Panc1 (cell line): ENCODE data around the gene FPGS. TPM values are rescaled to one million over a fixed set of nuclear protein-coding genes. Genes with fewer than 3 reads are reported as not detected.

Experiments
- ATAC-seq: fragments of 200-7000 bp; cut with Tn5 transposase; 2 replicates; pipeline ENCODE4 v1.9.1; 2020; ENCODE audit warnings: mild to moderate bottlenecking, moderate library complexity
- BruUV-seq: library from RNA; stranded (reverse); fragments of 400-500 nt; replicated peaks from 2 replicates; lab custom pipeline; 2021; lab: Mats Ljungman, UMichigan
- CTCF ChIA-PET: fragments of 300-600 bp; sonication (Branson Sonifier 250); formaldehyde crosslinking; loops from one replicate; lab custom pipeline; 2022; ENCODE audit warnings: antibody characterized with exemption; lab: Charles Lee
- POLR2A ChIA-PET: fragments of 300-600 bp; sonication (Branson Sonifier 250); formaldehyde crosslinking; loops from one replicate; lab custom pipeline; 2022; ENCODE audit warnings: antibody characterized with exemption; lab: Charles Lee
- DNase-seq: peaks from one replicate; pipeline ENCODE4 v3.0.0-alpha.2; 2010; ENCODE audit warnings: low read depth, low spot score
- H3K27ac ChIP-seq: 2 replicates; pipeline ENCODE4 v1.5.1; 2011; ENCODE audit warnings: mild to moderate bottlenecking, low read length, inconsistent platforms
- H3K27me3 ChIP-seq: fragments of 200-500 bp; sonication (Bioruptor generic); 2 replicates; pipeline ENCODE4 v1.6.0; 2014; ENCODE audit warnings: low read length, inconsistent platforms; ENCODE audit not compliant: control insufficient read depth, insufficient read depth
- H3K36me3 ChIP-seq: fragments of 200-500 bp; sonication (Bioruptor generic); 2 replicates; pipeline ENCODE4 v1.5.1; 2014; ENCODE audit warnings: inconsistent platforms, mild to moderate bottlenecking, low read length, moderate library complexity; ENCODE audit not compliant: control insufficient read depth, insufficient read depth
- H3K4me1 ChIP-seq: 2 replicates; pipeline ENCODE4 v1.5.1; 2011; ENCODE audit warnings: inconsistent platforms, mild to moderate bottlenecking, low read length, moderate library complexity; ENCODE audit not compliant: control insufficient read depth, insufficient read depth
- H3K4me3 ChIP-seq, 2 experiments: 2 replicates each; pipeline ENCODE4 v1.5.1; 2011 to 2012; ENCODE audit warnings: low read depth in 2 of 2, low read length in 2 of 2, mild to moderate bottlenecking in 2 of 2, inconsistent platforms in 1 of 2, moderate library complexity in 1 of 2
- H3K9me3 ChIP-seq: fragments of 200-500 bp; sonication (Bioruptor generic); 2 replicates; pipeline ENCODE4 v1.5.1; 2014; ENCODE audit warnings: low read depth, mild to moderate bottlenecking, inconsistent platforms, low read length, moderate library complexity; ENCODE audit not compliant: control insufficient read depth, insufficient read depth
- CTCF ChIP-seq: fragments of 450-650 bp; IDR thresholded peaks from 2 replicates; pipeline ENCODE4 v1.5.1; 2017; ENCODE audit warnings: mild to moderate bottlenecking
- POLR2AphosphoS5 ChIP-seq: IDR thresholded peaks from 2 replicates; pipeline ENCODE4 v1.6.1; 2012; ENCODE audit warnings: mild to moderate bottlenecking, low read depth, low read length, moderate library complexity
- SIN3A ChIP-seq: IDR thresholded peaks from 2 replicates; pipeline ENCODE4 v1.6.1; 2012; ENCODE audit warnings: low read depth, mild to moderate bottlenecking, low read length, moderate library complexity, borderline replicate concordance; ENCODE audit not compliant: insufficient read depth
- TCF7L2 ChIP-seq: IDR thresholded peaks from 2 replicates; pipeline ENCODE4 v1.6.1; 2011; ENCODE audit warnings: mild to moderate bottlenecking, low read depth, low read length, inconsistent platforms
- in situ Hi-C: cut with HindIII; loops from 2 replicates; pipeline ENCODE4 v1.10.0; 2016; ENCODE audit warnings: low sequenced_read_pairs, low pct_unique_long_range_greater_than_20kb
- intact Hi-C: fragments of 100-400 bp; cut with micrococcal nuclease; formaldehyde crosslinking; loops from one replicate; pipeline ENCODE4 v1.10.0; 2022; ENCODE audit not compliant: unreplicated experiment
- total RNA-seq: library from RNA; stranded (reverse); gene quantifications from one replicate; pipeline ENCODE4 v1.2.1, GENCODE V29; 2021; ENCODE audit not compliant: unreplicated experiment
- TF ChIP-seq, protein P1 (sequence below), 2 experiments: IDR thresholded peaks; 2 replicates each; pipeline ENCODE4 v1.6.1; 2011 to 2012; ENCODE audit warnings: low read depth in 2 of 2, control low read depth in 1 of 2, low read length in 1 of 2, mild to moderate bottlenecking in 1 of 2, moderate library complexity in 1 of 2; ENCODE audit not compliant: insufficient read depth in 1 of 2

Gene FPGS
- total RNA-seq, 1 experiment from 2014 or later = 56.5 TPM

DNA sequence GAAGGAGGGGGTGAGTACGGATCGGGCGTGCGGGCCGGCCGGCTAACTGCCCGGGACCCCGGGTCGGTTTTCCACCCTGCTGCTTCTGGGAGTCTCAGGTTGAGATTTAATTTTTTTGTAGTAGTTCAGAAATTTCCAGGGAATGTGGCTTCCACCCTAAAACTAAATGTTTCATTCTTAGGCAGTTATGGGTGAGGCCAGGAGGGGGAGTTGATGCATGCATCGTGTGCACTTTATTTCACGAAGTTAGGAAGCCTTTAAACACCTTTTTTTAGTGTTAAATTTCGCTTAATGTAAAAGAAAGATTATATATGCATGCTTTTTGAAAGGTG lies 15.9 kb upstream of the FPGS start:
- peak; percentile 56 for TF ChIP-seq CTCF
- no peak for TF ChIP-seq SIN3A
- in situ Hi-C loops (no loop called here), intact Hi-C loops (no loop called here)
- Histone ChIP-seq H3K4me1 (peaks cover 8% of the 10 kb centered on the region), H3K9me3 (no peaks in the 10 kb centered on the region), H3K27ac (peak overlapping the region; percentile 83), H3K27me3 (no peaks in the 10 kb centered on the region), H3K4me3 (peak overlapping the region; percentile 76 to 88), H3K36me3 (peaks cover 19% of the 10 kb centered on the region)
- DNase-seq (no peak), ATAC-seq (no peak)
- BruUV-seq = no TSS peak
- ChIA-PET POLR2A (no interaction called here), CTCF (no interaction called here)

DNA sequence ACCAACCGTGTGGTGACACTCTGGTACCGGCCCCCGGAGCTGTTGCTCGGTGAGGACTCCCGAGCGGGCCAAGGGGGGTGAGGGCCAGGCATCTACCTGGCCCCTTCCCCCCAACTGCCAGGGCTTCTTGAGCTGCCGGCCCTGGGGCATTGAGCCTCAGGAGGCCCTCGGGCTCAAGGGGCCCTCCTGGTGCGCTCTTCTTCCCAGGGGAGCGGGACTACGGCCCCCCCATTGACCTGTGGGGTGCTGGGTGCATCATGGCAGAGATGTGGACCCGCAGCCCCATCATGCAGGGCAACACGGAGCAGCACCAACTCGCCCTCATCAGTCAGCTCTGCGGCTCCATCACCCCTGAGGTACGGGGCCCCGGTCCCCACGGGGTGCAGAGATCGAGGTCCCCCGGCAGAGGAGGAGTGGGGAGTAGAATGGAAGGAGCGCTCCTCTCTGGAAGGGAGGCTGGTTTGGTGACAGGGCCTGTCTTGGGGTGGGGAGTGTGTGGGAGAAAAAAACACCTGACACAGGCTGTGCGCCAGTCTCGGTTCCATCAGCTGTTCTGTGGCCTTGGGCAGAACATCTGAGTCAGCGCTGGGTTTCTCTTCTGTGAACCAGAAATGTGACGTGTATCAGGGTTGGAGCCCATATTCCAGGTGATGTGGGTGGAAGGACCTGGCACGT lies 14.2 kb upstream of the FPGS start:
- intact Hi-C loops = no loop called here
- CTCF ChIA-PET = no interaction called here
- Histone ChIP-seq H3K9me3 (no peaks in the 10 kb centered on the region), H3K36me3 (peaks cover 21% of the 10 kb centered on the region), H3K4me3 (no peak overlapping the region), H3K27me3 (no peaks in the 10 kb centered on the region), H3K4me1 (peaks cover 8% of the 10 kb centered on the region), H3K27ac (no peak overlapping the region)
- in situ Hi-C loops = no loop called here
- DNase-seq (no peak), ATAC-seq (no peak)
- POLR2A ChIA-PET = no interaction called here
- BruUV-seq = no TSS peak
- TF ChIP-seq TCF7L2 = no peak
- no peak for TF ChIP-seq POLR2AphosphoS5
- TF ChIP-seq CTCF = no peak
- TF ChIP-seq, protein P1, sequence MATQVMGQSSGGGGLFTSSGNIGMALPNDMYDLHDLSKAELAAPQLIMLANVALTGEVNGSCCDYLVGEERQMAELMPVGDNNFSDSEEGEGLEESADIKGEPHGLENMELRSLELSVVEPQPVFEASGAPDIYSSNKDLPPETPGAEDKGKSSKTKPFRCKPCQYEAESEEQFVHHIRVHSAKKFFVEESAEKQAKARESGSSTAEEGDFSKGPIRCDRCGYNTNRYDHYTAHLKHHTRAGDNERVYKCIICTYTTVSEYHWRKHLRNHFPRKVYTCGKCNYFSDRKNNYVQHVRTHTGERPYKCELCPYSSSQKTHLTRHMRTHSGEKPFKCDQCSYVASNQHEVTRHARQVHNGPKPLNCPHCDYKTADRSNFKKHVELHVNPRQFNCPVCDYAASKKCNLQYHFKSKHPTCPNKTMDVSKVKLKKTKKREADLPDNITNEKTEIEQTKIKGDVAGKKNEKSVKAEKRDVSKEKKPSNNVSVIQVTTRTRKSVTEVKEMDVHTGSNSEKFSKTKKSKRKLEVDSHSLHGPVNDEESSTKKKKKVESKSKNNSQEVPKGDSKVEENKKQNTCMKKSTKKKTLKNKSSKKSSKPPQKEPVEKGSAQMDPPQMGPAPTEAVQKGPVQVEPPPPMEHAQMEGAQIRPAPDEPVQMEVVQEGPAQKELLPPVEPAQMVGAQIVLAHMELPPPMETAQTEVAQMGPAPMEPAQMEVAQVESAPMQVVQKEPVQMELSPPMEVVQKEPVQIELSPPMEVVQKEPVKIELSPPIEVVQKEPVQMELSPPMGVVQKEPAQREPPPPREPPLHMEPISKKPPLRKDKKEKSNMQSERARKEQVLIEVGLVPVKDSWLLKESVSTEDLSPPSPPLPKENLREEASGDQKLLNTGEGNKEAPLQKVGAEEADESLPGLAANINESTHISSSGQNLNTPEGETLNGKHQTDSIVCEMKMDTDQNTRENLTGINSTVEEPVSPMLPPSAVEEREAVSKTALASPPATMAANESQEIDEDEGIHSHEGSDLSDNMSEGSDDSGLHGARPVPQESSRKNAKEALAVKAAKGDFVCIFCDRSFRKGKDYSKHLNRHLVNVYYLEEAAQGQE (IDR thresholded peaks at IDR 0.05; ENCODE audit: insufficient read depth in 1 of 2, low read depth in 2 of 2, low read length in 1 of 2) = no peak
- TF ChIP-seq SIN3A = no peak
